Limb (tissue), 2 donors: ENCODE results near the gene RGMA.

Experiments
- DNase-seq, 2 donors: peaks; one replicate each; pipeline ENCODE4 v3.0.0-alpha.2; 2016; ENCODE audit errors: extremely low spot score in 2 of 2

Gene RGMA

GRCh38 chr15:93035092-93035915 is 53.7 kb downstream of the RGMA start:
- DNase-seq, result peak in 1 of 2 donors; percentile 20

- DNase-seq, result peak in 1 of 2 donors; percentile 17
Observed at GRCh38 chr15:93034512-93034911, 54.5 kb downstream of the RGMA start.

- DNase-seq, result peak in 1 of 2 donors; percentile 22
Observed at GRCh38 chr15:93033434-93034045, 55.5 kb downstream of the RGMA start.

GRCh38 chr15:93032515-93033206 is 56.4 kb downstream of the RGMA start:
- peak in 1 of 2 donors; percentile 11 for DNase-seq

- peak in 1 of 2 donors; percentile 16 for DNase-seq
Observed at GRCh38 chr15:93031557-93032384, 57.2 kb downstream of the RGMA start.

- DNase-seq, result no peak
Observed at GRCh38 chr15:93031103-93031464, 57.9 kb downstream of the RGMA start.

- peak; percentile 67 to 85 for DNase-seq
Observed at GRCh38 chr15:93030430-93031102, 58.4 kb downstream of the RGMA start.

- DNase-seq, result peak in 1 of 2 donors; percentile 38
Observed at GRCh38 chr15:93029836-93030429, 59.1 kb downstream of the RGMA start.

- DNase-seq, result peak in 1 of 2 donors; percentile 42
Observed at GRCh38 chr15:93029214-93029835, 59.7 kb downstream of the RGMA start.

- peak; percentile 58 to 70 for DNase-seq
Observed at GRCh38 chr15:93028632-93029213, 60.3 kb downstream of the RGMA start.

GRCh38 chr15:93028111-93028631 is 60.8 kb downstream of the RGMA start:
- DNase-seq, result peak in 1 of 2 donors; percentile 36

GRCh38 chr15:93027413-93027812 is 61.6 kb downstream of the RGMA start:
- no peak for DNase-seq

GRCh38 chr15:93026380-93026817 is 62.6 kb downstream of the RGMA start:
- no peak for DNase-seq

- no peak for DNase-seq
Observed at GRCh38 chr15:93025625-93025982, 63.4 kb downstream of the RGMA start.

- DNase-seq, result no peak
Observed at GRCh38 chr15:93024716-93025624, 64.0 kb downstream of the RGMA start.

- DNase-seq, result no peak
Observed at GRCh38 chr15:93024293-93024692, 64.7 kb downstream of the RGMA start.

- DNase-seq, result no peak
Observed at GRCh38 chr15:93020976-93021772, 67.8 kb downstream of the RGMA start.
